ENCODE results near the gene NSFL1C. TPM values are rescaled to one million over a fixed set of nuclear protein-coding genes. Genes with fewer than 3 reads are reported as not detected.

Gene NSFL1C
- total and polyA plus RNA-seq, 12 donors, result 46.1 to 510 (median 98.9) TPM

DNA sequence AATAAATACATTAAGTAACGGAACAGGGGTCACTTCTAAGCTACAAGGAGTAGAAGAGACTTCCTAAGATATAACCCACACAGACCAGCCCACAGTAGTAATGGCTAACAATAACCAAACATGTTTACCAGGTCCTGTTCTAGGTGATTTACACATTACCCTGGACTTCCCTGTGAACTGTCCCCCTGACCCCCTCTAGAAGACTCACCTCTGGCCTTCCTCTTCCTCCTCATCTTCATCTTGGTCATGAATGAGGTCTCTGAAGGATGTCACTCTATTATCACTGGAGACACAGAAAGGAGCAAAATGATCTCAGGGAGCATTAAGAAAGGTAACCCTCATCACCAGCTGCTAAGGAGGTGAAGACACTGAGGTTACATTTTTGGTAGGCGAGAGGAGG, 8.7 kb downstream of the NSFL1C start:
- Histone ChIP-seq H3K4me3 (no peak overlapping the region), H3K27me3 (no peaks in the 10 kb centered on the region), H3K9me3 (replicated peaks in 1 of 3) (no peaks in the 10 kb centered on the region), H3K4me1 (replicated peaks in 1 of 2) (peaks cover 10 to 35% of the 10 kb centered on the region in 2 donors), H3K27ac (no peak overlapping the region), H3K36me3 (replicated peaks in 1 of 2) (peaks cover 0 to 54% of the 10 kb centered on the region in 2 donors)
- 95 to 98% (median 97%) methylated on average over 2 of the region's 2 CpGs for WGBS, 4 donors
- intact Hi-C loops (cut with DNase I), result no loop called here
- no peak for DNase-seq
- TF ChIP-seq, protein P1, sequence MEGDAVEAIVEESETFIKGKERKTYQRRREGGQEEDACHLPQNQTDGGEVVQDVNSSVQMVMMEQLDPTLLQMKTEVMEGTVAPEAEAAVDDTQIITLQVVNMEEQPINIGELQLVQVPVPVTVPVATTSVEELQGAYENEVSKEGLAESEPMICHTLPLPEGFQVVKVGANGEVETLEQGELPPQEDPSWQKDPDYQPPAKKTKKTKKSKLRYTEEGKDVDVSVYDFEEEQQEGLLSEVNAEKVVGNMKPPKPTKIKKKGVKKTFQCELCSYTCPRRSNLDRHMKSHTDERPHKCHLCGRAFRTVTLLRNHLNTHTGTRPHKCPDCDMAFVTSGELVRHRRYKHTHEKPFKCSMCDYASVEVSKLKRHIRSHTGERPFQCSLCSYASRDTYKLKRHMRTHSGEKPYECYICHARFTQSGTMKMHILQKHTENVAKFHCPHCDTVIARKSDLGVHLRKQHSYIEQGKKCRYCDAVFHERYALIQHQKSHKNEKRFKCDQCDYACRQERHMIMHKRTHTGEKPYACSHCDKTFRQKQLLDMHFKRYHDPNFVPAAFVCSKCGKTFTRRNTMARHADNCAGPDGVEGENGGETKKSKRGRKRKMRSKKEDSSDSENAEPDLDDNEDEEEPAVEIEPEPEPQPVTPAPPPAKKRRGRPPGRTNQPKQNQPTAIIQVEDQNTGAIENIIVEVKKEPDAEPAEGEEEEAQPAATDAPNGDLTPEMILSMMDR (IDR thresholded peaks at IDR 0.05), result no peak
- no peak for TF ChIP-seq POLR2A (IDR thresholded peaks at IDR 0.05)

DNA sequence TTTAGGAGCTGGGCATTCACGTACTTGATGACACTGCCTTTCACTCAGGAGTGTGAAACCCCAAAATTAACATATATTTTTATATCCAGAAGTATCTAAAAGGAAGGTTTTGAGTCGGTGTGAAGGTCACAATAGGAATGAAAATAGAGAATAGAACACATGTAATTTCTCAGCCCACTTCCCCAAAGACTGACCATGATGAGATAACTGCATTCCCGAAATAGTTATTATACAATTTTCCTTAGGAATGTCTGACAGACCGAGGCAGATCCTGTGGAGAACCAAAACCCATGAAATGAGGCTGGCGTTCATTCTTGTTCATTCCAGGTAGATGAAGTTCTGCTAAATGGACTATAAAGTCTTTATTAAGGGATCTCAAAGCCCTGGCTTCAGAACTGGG, 10.3 kb downstream of the NSFL1C start:
- DNase-seq, result no peak
- Histone ChIP-seq H3K36me3 (replicated peaks in 1 of 2) (peaks cover 0 to 71% of the 10 kb centered on the region in 2 donors), H3K4me1 (replicated peaks in 1 of 2) (peaks cover 3 to 18% of the 10 kb centered on the region in 2 donors), H3K4me3 (no peak overlapping the region), H3K27me3 (no peaks in the 10 kb centered on the region), H3K9me3 (replicated peaks in 1 of 3) (peaks cover 0 to 2% (median 0%) of the 10 kb centered on the region in 3 donors), H3K27ac (peak overlapping the region in 2 of 5 donors; percentile 22 to 33)
- WGBS, 4 donors, result 54 to 64% (median 59%) methylated on average over 5 of the region's 5 CpGs
- intact Hi-C loops (cut with DNase I), result no loop called here
- TF ChIP-seq POLR2A (IDR thresholded peaks at IDR 0.05), result no peak
- TF ChIP-seq, protein P1 (IDR thresholded peaks at IDR 0.05), result no peak

DNA sequence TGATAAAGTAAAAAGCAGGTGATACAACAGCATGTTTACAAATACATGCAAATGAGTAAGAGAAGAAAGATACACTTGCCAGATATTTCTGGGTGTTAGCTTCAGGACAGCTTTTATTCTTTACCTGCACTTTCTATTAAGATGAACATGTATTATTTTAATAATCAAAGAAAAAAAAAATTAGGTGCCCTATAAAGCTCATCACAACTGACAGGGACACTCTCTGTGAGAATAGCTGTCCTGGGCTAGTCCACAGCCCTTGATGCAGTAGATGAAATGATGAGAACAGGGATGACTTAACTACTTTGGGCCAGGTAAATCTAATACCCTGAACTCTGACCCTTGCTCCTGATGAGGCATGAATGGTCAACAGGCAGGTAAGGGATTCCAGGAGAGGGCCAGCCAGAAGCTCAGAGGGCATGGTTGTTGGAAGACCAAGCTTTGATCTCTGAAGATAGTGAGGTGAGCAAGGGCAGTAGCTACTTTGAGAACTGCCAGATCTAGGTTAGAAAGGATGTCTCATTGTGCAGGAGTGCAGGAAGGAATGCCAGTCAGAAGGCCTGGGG, 15.6 kb downstream of the NSFL1C start:
- no peak overlapping the region for H3K4me3 ChIP-seq
- H3K27ac ChIP-seq, result no peak overlapping the region
- H3K9me3 ChIP-seq (replicated peaks in 1 of 3), result peaks cover 0 to 8% (median 5%) of the 10 kb centered on the region in 3 donors
- H3K27me3 ChIP-seq, result no peaks in the 10 kb centered on the region
- intact Hi-C loops (cut with DNase I), result no loop called here
- peak in 1 of 7 donors; percentile 33 for DNase-seq
- H3K36me3 ChIP-seq (replicated peaks in 1 of 2), result peaks cover 0 to 100% of the 10 kb centered on the region in 2 donors
- TF ChIP-seq, protein P1 (IDR thresholded peaks at IDR 0.05), result no peak
- TF ChIP-seq POLR2A (IDR thresholded peaks at IDR 0.05), result no peak
- peaks cover 3 to 9% of the 10 kb centered on the region in 2 donors for H3K4me1 ChIP-seq (replicated peaks in 1 of 2)

DNA sequence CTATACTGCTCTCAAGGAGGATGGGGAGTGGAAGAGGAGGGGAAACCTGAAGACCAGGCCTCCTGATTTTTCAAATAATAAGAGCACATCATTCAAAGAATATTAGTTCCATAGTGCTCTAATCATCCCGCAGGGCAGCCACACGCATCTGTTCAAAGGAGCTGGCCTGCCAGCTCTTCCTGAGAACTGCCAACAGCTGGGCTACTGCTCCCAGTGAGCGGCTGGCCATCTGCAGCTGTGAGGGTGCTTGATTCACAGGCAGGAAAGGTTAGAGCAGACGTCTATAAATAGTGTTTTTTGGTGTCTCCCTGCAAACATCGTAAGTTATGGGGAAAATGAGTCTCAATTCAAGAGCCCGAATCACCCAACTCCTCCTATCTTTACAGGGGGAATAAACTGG, 17.3 kb downstream of the NSFL1C start:
- Histone ChIP-seq H3K27me3 (no peaks in the 10 kb centered on the region), H3K9me3 (replicated peaks in 1 of 3) (peaks cover 0 to 8% (median 5%) of the 10 kb centered on the region in 3 donors), H3K4me1 (replicated peaks in 1 of 2) (no peaks in the 10 kb centered on the region), H3K36me3 (replicated peaks in 1 of 2) (peaks cover 0 to 100% of the 10 kb centered on the region in 2 donors), H3K4me3 (no peak overlapping the region), H3K27ac (no peak overlapping the region)
- WGBS, 4 donors, result 94 to 97% (median 95%) methylated on average over 4 to 6 of the region's 6 CpGs
- intact Hi-C loops (cut with DNase I), result no loop called here
- TF ChIP-seq, protein P1 (IDR thresholded peaks at IDR 0.05), result no peak
- DNase-seq, result no peak
